Measurements from ENCODE around the gene RTRAF. TPM values are rescaled to one million over a fixed set of nuclear protein-coding genes. Genes with fewer than 3 reads are reported as not detected.

Gene RTRAF
- polyA plus RNA-seq, 3 donors, result 323 to 336 (median 332) TPM

GRCh38 chr14:52048641-52049204 lies 59.4 kb downstream of the RTRAF start:
- no peak for DNase-seq (ENCODE audit: low read depth in 3 of 3, low spot score in 2 of 3)

- no peak for DNase-seq (ENCODE audit: low read depth in 3 of 3, low spot score in 2 of 3)
Measured at GRCh38 chr14:52049271-52049670, 59.9 kb downstream of the RTRAF start.

GRCh38 chr14:52049721-52050588 lies 60.6 kb downstream of the RTRAF start:
- DNase-seq (ENCODE audit: low read depth in 3 of 3, low spot score in 2 of 3), result no peak

GRCh38 chr14:52051251-52051650 lies 61.9 kb downstream of the RTRAF start:
- DNase-seq (ENCODE audit: low read depth in 3 of 3, low spot score in 2 of 3), result no peak

- DNase-seq (ENCODE audit: low read depth in 3 of 3, low spot score in 2 of 3), result no peak
Measured at GRCh38 chr14:52051871-52052270, 62.5 kb downstream of the RTRAF start.

- no peak for DNase-seq (ENCODE audit: low read depth in 3 of 3, low spot score in 2 of 3)
Measured at GRCh38 chr14:52052288-52052943, 63.1 kb downstream of the RTRAF start.

- DNase-seq (ENCODE audit: low read depth in 3 of 3, low spot score in 2 of 3), result no peak
Measured at GRCh38 chr14:52053044-52053443, 63.7 kb downstream of the RTRAF start.

GRCh38 chr14:52054678-52055077 lies 65.3 kb downstream of the RTRAF start:
- no peak for DNase-seq (ENCODE audit: low read depth in 3 of 3, low spot score in 2 of 3)

GRCh38 chr14:52055167-52055566 lies 65.8 kb downstream of the RTRAF start:
- no peak for DNase-seq (ENCODE audit: low read depth in 3 of 3, low spot score in 2 of 3)

GRCh38 chr14:52058341-52058740 lies 69.0 kb downstream of the RTRAF start:
- no peak for DNase-seq (ENCODE audit: low read depth in 3 of 3, low spot score in 2 of 3)

- DNase-seq (ENCODE audit: low read depth in 3 of 3, low spot score in 2 of 3), result no peak
Measured at GRCh38 chr14:52059649-52060048, 70.3 kb downstream of the RTRAF start.

GRCh38 chr14:52060080-52060479 lies 70.7 kb downstream of the RTRAF start:
- no peak for DNase-seq (ENCODE audit: low read depth in 3 of 3, low spot score in 2 of 3)

Other genes starting within 250 kb of the RTRAF start
- gene GNG2, start 128.9 kb upstream of the RTRAF start, polyA plus RNA-seq (ENCODE audit: insufficient read length in 3 of 3), result 10 to 100 TPM; 72.5 to 83.8 (median 78.3) TPM
- gene NID2, start 79.5 kb downstream of the RTRAF start, polyA plus RNA-seq (ENCODE audit: insufficient read length in 3 of 3), result 100 to 1,000 TPM; 109 to 129 (median 117) TPM

Data from right renal cortex interstitium (tissue), 3 donors.